Measurements from ENCODE around the gene KLF16.

KLF16 gene

DNA sequence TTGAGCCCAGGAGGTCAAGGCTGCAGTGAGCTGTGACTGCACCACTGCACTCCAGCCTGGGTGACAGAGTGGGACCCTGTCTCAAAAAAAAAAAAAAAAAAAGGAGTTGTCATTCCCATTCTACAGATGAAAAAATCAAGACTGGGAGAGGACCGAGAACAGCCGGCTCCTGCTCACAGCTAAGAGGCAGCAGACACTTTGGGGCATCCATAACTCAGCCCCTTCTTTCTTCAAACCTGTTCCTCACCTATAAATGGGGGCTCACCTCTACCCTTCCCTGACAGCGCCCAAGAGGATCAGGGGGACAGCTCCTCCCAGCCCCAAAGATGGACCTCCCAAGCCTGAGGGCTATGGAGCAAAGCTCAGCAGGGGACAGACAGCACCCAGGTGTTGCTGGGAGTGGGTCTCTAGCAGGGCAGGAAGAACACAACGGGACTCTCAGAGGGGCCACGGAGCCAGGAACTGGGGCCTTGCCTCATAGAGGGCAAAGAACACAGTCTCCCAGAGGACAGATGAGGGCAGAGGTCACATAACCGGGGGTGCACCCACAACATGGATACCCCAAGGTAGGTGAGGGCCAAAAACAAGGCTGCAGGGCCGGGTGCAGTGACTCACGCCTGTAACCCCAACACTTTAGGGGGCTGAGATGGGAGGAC, 3.4 kb upstream of the KLF16 start:
- no peak for DNase-seq

DNA sequence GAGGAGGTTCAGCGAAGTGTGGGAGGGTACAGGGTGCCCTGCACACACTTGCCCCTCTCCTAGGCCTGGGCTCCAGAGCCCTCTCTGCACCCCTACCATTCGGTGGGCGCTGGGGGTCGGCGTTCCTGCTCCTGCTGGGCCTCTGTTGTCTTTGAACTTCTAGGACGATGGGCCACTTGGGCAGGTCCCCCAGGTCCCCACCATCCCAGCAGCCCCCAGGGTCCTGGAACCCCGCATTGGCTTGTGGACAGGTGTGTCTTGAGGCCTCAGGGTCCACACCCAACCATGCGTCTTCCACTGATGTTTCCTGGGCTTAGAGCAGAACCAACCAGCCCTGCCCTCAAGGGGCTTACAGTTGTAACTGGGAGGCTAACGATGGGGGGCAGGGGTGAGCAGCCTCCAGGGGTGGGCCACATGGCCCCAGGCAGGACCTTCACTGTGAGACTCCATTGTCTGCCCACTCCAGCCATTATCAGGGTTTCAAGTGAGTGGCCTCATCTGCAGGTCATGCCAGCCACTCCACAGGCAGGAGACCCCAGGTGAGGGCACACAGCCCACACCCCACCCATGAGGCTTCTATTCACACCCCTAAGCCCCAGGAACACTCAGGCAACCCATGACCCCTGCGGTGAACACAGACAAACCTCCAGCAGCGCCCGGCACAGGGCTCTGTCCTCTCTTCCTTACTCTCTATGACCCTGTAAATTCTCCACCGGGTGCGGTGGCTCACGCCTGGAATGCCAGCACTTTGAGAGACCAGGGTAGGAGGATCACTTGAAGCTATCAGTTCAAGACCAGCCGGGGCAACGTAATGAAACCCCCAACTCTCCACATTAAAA, 2.0 kb upstream of the KLF16 start:
- DNase-seq: no peak

DNA sequence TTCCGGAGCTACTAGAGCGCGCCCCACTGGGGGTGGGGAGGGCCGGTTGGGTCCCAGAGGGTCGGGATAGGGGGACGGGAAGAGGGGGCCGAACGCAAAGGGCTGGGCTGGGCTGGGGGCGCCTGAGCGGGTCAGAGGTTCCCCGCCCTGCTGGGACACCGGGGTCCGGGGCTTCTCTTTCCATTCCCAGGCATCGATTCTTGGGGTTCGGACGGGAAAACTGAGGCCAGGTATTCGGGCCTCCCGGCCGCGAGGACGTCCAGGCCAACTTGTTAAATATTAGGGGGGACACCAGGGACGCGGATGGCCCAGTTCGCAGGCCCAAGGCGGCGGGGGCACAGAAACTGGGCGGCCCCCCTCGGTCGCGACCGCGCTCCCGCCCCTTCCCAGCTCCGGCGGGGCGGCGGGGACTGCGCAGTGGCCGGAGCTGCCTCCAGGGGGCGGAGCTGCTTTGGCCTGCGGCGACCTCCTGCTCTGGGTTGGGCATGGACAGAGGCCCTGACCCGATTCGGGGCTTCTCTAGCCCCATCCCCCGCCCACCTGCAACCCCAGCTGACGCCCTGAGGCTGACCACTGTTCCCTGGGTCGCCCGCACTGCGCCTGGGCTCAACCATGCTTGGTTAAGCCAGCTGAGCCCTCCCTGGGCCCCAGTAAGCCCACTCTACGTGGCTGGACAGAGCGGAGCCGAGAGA, 1.2 kb upstream of the KLF16 start:
- no peak for DNase-seq

DNA sequence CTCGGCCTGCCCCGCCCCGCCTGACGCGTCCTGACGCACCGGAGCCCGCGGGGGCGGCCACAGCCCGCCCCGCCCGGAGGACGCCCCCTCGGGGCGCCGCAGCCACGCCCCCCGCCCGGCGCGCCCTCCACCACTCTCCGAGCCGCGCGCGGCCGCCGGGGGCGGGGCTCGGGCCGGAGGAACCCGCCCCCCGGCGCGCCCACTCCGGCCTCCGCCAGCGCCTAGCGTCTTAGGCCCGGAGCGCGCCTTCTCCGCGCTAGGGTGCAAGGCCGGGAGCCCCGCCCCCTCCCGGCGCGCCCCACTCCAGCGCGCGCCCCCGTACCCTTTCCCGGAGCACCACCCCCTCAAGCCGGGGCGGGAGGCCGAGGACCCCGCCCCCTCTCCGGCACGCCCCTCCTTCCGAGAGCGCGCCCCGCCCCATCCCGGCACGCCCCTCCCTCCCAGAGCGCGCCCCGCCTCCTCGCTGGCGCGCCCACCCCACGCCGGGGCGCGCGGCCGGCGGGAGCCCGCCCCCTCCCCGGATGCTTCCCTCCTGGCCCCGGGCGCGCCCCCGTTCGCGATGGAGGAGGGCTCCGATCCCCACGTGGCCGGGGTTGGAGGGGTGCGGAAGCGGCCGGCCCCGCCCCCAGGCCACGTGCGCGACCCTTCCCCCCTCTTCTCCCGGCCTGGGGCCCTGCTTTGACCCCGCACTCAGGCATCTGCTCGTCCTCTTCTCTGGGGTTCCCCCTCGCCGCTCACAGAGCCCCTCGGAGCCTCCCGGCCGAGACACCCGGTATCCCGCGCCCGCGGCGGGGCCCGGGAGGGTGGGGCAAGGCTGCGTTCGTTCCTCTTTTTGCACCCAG, 480 bp upstream of the KLF16 start:
- DNase-seq: no peak

DNA sequence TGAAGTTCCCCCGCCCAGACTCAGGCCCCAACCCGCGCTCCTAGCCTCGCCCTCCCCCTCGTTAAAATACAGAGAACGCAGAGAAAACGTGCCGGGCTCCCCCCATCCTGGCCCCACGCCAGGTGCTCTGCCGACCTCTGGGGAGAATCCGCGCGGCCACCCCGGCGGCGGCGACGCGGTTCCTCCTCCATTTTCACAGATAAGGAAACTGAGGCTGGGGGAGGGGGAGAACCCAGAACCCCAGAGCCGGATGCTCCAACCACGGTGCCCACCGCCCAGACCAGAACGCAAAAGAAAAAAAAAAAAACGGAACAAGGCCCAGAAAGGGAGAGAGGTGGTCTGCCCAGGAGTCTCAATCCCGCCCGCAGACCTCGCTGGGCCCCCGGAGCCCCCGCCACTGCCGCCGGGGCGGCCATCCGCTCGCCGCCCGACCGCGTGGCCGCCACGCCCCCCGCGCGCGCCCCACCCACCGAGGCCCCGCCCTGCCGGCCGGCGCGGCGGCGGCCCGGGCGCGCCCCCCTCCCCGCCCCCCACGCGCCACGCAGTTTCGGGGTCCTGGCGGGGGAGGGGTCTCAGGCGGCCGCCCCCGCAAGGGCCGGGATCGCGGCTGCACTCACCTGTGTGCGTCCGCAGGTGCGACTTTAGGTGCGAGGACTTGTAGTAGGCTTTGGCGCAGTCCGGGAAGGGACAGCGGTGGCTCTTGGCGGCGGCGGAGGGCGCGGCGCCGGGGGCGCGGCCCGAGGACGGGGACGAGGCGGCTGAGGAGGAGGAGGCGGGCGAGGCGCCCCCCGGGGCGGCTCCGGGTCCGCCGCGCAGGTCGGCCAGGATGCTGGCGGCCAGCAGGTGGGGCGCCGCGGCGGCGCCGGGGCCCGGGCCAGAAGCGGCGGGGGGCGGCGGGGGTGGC, 703 bp downstream of the KLF16 start:
- DNase-seq: no peak

DNA sequence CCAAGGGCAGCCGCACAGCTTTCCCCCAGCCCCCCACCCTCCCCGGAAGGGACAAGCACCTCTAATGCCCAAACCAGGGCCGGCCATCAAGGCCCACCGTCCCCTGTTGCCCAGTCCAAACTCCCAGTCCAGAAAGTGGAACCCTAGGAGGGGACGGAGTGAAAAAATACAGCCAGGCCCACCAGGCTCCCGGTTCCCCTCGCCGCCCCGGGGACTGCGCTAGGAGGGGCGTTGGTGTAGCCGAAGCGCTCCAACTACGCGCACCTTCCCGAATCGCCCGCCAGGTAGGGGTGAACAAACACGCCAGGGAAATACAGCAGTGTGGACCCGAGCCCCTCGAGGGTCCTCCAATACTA, 1.3 kb downstream of the KLF16 start:
- no peak for DNase-seq

DNA sequence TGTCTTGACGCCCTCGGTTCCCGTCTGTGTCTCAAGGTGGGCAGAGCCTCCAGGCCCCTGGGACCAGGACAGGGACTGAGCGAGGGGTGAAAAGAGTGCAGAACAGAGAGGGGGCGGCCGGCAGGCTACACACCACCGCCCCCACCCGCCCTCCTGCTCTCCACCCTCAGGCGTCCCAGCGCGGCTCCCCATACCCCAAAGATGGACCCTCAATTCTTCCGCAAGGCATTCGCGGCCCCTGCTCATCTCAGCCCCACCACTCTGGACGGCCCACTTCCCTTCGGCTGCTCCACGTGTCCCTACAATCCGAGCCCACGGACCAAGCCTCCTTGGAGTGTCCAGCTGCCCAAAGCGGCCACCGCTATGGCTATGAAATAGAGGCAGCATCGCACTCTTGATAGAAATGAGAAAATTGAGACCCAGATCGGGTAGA, 1.8 kb downstream of the KLF16 start:
- no peak for DNase-seq

DNA sequence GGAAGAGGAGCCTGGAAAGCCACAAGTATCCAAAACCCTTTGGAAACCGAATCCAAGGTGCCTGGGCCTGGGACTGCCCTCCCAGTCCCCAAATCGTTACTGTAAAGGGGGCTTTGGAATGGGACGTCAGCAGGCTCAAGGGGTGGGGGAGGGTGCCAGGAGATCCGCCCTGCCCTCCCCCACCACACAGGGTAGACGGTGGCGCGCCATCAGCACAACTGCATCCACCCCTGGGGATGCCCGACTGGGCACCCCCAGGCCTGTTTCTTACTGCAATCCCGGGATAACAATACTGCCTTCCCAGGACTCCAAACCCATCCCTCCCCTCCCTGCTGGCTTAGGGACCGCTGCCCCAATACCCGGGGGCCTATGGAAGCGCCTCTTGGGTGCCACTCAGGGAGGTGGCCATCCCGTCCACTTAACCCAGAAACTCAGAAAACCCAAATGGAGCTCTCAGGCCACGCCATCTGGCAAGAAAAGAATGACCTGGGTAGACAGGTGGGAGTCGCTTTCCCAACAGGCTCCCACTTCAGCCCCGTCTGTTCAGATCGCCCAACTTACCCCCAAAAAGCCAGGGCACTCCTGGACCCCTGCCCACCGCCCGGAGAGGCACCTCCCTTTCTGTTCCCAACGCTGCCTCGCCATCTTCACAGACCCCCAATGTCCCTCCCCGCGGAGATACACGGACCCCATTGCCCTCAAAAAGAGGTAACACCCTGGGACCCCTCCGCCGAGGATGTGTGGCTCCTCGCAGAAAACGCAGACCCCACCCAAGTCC, 2.4 kb downstream of the KLF16 start:
- peak; percentile 50 for DNase-seq

DNA sequence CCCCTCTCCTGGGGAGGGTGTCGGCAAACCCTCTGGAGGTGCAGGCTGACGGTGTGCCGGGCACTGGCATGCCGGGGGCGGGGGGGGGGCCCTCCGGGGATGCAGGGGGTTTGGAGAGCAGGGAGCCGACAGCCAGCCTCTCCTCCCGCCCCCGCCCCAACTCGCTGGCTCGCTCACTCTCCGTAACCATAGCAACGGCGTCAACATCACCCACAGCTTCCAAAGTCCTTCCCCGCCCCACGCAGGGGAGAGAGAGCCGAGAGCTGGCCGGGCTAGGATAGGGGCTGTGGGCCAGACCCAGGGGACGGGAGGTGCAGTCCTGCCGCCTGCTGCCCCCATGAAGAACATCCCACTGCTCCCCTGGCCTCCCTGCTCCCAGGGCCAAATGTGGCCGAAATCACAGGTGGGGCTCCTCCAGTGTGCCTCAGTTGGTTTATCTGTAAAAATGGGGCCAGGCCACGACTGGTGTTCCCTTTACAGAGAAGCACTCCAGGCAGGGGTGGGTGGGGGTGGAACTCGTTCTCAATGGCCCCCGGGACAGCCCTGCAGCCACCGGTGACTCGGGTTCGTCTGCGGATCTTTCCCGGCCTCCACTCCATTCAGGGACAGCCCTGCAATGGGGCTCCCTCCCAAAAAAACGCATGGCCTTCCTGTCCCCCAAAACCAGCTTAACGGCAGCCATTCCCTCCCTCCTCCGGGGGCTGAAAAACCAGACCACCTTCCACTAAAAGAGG, 3.2 kb downstream of the KLF16 start:
- peak; percentile 37 for DNase-seq

DNA sequence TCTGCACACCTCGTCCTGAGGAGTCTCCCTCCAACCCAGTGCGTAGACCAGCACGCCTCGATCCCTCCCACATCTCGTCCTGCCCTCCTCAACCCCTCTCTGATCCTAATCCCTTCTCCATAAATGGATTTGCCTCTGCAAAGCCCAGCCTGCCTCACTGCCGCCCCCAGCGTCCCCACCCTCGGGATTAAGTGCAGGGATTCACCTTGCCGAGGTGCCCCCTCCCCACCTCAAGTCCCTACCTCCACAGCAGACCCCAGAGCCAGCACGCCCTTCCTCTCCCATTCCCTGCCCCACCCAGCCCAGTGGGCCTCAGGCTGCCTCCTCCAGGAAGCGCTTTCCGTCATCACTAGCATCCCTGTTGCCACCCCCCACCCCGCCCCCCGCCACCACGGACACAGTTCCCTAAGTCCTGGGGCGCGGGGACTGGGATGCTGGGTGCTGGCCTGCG, 4.0 kb downstream of the KLF16 start:
- no peak for DNase-seq

DNA sequence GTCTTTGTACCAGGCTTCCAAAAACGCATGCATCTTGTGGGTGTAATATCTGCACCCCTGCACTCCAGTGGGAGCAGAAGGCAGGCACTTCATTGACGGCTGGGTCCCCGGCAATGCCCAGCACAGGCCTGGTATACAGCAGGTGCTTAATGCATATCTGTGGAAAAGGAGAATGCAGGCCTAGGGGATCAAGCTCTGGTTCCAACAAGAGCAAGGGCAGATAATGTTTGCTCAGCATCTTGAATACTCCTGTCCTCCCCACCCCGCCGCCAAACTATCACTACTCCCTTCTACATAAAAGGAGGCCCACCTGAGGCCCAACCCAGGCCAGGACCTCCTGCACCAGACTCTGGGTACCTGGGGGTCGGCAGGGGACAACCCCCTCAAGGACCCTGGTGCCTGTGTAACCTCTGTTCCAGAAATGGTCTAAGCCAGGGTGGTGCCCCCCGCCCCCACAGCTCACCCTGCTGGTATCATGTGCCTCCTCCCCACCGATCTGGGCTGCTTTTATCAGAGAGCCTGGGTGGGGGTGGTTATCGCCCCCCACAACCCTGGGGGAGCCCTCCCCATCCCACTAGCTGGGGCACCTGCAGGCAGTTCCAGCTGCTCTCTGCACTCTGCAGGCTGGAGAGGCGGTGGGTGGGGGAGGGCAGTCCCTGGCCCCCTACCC, 4.8 kb downstream of the KLF16 start:
- no peak for DNase-seq

DNA sequence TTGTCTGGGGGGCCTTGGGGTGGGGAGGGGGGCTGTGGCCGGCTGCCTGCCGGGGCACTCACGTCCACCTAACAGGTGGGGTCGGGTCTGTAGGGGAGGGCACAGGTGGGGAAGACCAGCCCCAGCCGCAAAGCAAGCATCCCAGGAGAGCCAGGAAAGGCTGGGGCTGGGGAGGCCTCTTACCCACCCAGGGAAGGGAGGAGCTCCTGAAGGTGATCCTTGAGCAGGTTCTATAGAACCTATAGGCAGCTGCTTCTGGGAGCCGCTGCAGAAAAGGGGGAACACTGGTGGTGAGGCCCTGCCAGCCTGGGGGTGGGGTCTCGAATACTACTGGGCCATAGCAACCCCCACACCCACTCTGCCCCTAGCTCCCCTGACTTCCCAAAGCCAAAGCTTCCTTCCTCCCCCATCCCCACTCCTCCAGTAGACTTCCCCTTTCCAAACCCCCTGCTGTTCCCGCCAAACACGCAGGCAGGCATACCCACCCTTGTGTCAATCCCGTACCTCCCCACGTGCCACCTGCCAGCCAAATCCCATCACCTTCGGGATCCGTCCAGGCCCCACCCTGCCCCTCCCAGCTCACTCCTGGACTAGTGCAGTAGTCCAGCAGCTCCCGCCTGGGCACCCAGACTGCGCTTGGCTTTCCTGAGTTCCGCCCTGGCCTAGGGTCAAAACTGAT, 5.6 kb downstream of the KLF16 start:
- no peak for DNase-seq

DNA sequence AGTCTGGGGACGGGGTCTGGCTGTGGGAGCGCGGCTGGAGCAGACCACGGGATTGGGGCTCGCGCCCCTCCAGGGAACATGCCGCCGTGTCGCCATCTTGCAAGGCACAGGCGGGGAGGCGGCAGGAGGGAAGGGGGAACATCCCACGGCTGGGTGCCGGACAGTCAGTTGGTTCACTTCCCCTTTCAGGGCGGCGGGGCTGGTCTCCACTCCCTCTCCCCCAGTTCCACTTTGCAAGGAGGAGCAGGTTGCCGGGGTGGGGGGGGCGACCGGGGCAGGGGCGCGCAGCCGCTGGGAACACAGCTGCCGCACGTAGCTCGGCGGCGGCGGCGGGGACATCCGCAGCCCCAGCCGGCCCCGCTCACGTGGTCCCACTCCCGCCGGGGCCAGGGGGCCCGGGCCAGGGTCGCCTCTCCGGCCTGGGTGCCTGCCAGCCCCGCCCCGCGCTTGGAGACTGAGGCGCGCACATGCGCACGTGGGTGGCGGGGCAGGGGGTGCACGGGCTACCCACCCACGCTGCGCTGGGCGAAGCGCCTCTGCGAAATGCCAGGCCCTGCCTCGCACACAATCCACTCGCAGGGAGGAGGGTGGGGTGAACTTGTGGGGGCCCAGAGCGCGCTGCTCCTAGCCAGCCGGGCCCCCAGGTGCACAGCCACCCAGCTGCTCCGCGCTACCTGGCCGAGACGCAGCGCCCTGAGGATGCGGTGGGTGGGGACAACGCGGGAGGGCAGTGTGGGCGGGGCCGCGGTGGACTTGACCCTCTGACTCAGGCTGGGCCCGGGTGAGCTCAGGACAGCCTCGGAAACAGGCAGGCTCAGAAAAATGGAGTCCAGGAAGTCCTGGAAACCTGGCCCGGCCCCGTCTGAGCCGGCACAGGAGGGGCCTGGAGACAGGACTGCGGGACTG, 6.4 kb downstream of the KLF16 start:
- no peak for DNase-seq

DNA sequence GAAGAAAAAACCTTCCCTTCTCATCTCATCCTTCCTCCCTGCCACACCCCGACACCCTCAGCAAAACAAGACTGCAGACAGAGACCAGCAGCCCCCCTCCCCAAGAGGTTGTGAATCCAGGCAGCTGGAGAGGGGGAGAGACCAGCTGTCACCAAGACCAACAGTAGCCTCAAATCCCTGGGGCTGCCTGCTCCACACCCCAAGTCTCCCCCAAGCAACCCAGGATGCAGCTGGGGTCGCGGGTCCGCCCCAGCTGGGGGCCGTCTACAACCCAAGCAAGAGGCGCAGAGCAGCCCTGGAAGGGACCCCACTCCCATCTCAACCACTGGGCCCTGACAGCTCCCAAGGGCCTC, 7.1 kb downstream of the KLF16 start:
- DNase-seq: no peak

DNA sequence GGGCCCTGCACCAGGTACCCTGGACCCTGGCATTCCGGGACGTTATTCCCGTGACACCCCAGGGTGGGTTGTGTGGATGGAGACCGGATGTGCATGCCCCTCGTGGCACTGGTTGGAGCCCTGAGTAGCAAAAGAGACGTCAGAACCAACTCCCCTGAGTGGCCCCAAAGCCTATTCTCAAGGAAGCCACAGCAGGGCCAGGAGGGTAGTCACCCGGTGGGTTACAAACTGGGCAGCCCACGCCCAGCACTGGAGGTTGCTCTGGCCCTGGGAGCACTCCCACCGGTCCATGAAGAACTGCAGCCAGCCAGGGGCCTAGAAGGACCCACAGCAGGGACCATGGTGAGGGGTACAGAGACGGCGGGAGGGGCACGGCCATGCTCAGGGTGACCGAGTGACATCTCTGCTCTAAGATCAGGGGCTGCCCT, 7.5 kb downstream of the KLF16 start:
- DNase-seq: no peak

DNA sequence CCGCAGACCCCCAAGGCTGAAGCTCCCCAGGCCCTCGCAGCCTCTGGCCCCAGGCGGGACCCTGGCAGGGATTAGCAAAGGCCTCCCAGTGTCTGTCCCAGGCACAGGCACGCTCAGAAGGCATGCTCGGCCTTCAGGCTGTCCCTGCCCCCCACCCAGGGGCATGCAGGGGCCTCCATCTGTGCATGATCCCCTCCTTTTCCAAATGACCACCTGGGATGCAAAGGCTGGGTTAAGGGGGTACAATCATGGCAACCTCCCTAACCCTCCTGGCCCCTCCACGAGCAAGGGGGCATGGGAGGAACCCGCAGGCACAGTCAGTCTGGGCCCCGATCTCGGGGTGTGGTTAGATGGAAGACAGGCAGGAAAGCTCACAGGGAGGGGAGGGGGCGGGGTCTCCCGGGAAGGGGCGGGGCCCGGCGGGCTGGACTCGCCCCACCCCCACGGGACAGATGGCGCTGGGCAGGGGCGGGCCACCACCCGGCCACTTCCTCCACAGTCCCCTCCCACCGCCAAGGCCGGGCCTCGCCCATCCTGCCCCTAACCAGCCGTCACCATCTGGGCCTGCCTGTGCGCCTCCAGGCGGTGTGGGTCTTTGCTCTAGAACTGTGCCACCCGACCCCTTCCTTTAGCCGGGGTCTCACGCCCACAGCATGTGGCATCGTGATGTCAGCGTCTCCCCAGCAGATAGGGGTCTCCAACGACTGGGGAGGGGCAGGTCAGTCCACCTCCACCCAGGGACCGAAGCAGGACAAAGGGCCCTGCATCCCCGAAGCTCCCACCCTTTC, 8.1 kb downstream of the KLF16 start:
- DNase-seq: peak; percentile 74

DNA sequence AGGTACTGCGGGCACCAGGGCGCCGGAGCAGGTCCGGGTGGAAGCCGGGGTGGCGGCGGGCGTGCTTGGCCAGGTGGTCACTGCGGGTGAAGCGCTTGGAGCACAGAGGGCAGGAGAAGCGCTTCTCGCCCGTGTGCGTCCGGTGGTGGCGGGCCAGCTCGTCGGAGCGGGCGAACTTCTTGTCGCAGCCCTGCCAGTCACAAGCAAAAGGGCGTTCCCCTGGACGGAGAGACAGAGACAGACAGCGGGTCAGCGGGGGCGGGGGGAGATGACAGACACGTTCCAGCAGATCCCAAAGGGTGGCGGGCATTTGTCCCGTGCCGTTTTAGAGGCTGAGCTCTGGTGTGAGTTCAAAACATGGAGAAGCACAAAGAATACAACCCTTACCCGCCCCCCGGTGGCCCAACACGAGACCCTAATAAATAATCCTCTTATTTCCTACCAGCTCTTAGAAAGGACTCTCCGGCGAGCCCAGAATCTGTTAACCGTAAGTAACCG, 8.8 kb downstream of the KLF16 start:
- no peak for DNase-seq
